GM18499 (cell line): ENCODE measurements around the gene NMT2.

Experiments used
- ATAC-seq: cut with Tn5 transposase; IDR thresholded peaks from one replicate; pipeline ENCODE4 v1.9.1; 2021; ENCODE audit warnings: moderate number of reproducible peaks; ENCODE audit not compliant: insufficient read depth, unreplicated experiment

NMT2 gene

GRCh38 chr10:15103513-15103912, 65.0 kb downstream of the NMT2 start:
- no peak for ATAC-seq

GRCh38 chr10:15099886-15100285, 68.6 kb downstream of the NMT2 start:
- no peak for ATAC-seq

GRCh38 chr10:15097011-15097812, 71.3 kb downstream of the NMT2 start, which contains the start of gene RPP38:
Gene RPP38, plus strand, starts transcription at chr10:15097355. Its CDS starts 5,960 bp downstream, at chr10:15103315.
- ATAC-seq: peak; percentile 71

GRCh38 chr10:15096661-15097010, 71.9 kb downstream of the NMT2 start:
- peak; percentile 9 for ATAC-seq

- no peak for ATAC-seq
Measured at GRCh38 chr10:15092855-15093408, 75.6 kb downstream of the NMT2 start.

- no peak for ATAC-seq
Measured at GRCh38 chr10:15091418-15091817, 77.1 kb downstream of the NMT2 start.

GRCh38 chr10:15088428-15089261, 79.8 kb downstream of the NMT2 start, which contains the start of gene ACBD7:
Gene ACBD7, minus strand, starts transcription at chr10:15088776. Its CDS starts 48 bp downstream, at chr10:15088728.
- ATAC-seq: peak; percentile 68

- no peak for ATAC-seq
Measured at GRCh38 chr10:15084502-15084922, 84.0 kb downstream of the NMT2 start.

- ATAC-seq: no peak
Measured at GRCh38 chr10:15083674-15084501, 84.6 kb downstream of the NMT2 start.

GRCh38 chr10:15075421-15075820, 93.1 kb downstream of the NMT2 start:
- ATAC-seq: no peak

GRCh38 chr10:15072358-15072757, 96.1 kb downstream of the NMT2 start:
- ATAC-seq: no peak

- no peak for ATAC-seq
Measured at GRCh38 chr10:15069230-15069629, 99.3 kb downstream of the NMT2 start.

- no peak for ATAC-seq
Measured at GRCh38 chr10:15068802-15069201, 99.7 kb downstream of the NMT2 start.

- no peak for ATAC-seq
Measured at GRCh38 chr10:15067154-15067553, 101.3 kb downstream of the NMT2 start.

- no peak for ATAC-seq
Measured at GRCh38 chr10:15060638-15061037, 107.9 kb downstream of the NMT2 start.

GRCh38 chr10:15059914-15060313, 108.6 kb downstream of the NMT2 start:
- no peak for ATAC-seq

GRCh38 chr10:15058689-15059088, 109.8 kb downstream of the NMT2 start:
- no peak for ATAC-seq
